HG02610 (cell line): Measurements from ENCODE around the gene FOXJ3.
"Not testable (repeated sequence)": the region's sequence is repeated elsewhere in the genome, so short reads cannot be mapped to it uniquely, and the experiment has no call there.

Experiments used
- ATAC-seq: cut with Tn5 transposase; IDR thresholded peaks from one replicate; pipeline ENCODE4 v1.9.1; 2021; ENCODE audit warnings: mild to moderate bottlenecking, moderate library complexity; ENCODE audit not compliant: unreplicated experiment

The FOXJ3 gene

DNA sequence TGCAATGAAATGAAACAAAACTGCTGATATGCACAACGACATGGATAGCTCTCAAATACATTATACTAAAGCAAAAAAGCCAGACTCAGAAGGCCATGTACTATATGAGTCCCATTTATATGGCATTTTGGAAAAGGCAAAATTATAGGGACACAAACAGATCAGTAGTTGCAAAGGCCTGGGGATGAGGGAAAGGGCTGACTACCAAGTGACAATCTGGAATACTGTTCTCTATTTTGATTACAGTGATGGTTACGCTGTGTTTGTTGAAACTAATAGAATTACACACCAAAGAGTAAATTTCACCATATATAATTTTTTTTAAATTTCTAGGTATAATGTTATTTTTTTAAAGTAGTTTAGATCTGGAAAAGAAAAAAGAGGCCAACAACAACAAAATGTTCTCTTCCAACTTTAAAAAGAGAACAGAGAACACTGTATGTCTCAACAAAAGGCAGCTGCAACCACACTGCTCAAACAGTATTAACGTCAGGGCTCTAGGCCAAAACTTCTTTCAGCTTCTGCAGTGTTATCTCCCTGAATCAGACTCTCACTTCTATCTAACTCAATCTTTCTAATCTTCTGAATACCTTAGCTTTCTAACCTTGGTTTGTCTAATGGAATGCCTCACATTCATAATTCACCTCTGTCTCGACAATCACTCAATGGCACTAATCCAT lies 75.8 kb downstream of the FOXJ3 start:
- ATAC-seq, result no peak

GRCh38 chr1:42258218-42258617 lies 76.8 kb downstream of the FOXJ3 start:
- no peak for ATAC-seq

- ATAC-seq, result no peak
Measured at GRCh38 chr1:42251042-42251441, 84.0 kb downstream of the FOXJ3 start.

DNA sequence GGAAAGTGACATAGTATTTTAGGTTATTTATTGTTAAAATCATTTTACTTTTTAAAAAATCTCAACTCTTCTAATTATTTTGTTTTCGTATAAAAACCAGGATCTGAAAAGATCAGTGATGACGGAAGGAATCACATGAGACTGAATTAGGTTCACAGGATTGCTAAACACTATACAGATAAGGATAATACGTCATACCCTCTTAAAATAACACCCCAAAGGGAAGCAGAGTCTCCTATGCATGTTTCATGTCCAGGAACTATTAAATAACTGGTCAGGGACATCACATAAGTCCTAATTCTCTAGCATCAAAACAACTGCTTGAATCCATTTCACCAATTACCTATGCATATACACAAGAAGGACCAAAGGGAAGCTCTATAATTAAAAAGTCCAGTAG lies 84.9 kb downstream of the FOXJ3 start:
- no peak for ATAC-seq

GRCh38 chr1:42240966-42241755 lies 93.9 kb downstream of the FOXJ3 start:
- ATAC-seq, result no peak

DNA sequence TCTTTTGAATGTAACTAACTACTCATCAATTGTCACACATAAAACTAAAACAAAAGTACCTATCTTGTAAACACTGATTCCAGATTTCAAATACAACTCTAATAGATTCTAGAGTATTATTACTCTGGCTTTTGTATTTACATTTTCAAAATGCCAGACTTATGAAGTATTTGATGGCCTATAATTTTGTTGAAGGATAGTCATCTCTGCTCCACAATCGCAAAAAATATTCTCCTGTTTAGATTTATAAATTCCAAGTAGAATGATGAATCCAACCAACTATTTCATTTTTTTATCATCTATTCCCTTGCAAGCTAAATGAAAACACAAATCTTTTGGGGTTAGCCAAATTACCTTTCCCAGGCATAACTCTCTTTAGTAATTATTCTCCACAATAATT lies 95.5 kb downstream of the FOXJ3 start:
- no peak for ATAC-seq

- no peak for ATAC-seq
Measured at GRCh38 chr1:42239041-42239440, 96.0 kb downstream of the FOXJ3 start.

- no peak for ATAC-seq
Measured at GRCh38 chr1:42231253-42231652, 103.8 kb downstream of the FOXJ3 start.

- ATAC-seq, result no peak
Measured at GRCh38 chr1:42228938-42229337, 106.1 kb downstream of the FOXJ3 start.

- no peak for ATAC-seq
Measured at GRCh38 chr1:42223036-42223435, 112.0 kb downstream of the FOXJ3 start.

DNA sequence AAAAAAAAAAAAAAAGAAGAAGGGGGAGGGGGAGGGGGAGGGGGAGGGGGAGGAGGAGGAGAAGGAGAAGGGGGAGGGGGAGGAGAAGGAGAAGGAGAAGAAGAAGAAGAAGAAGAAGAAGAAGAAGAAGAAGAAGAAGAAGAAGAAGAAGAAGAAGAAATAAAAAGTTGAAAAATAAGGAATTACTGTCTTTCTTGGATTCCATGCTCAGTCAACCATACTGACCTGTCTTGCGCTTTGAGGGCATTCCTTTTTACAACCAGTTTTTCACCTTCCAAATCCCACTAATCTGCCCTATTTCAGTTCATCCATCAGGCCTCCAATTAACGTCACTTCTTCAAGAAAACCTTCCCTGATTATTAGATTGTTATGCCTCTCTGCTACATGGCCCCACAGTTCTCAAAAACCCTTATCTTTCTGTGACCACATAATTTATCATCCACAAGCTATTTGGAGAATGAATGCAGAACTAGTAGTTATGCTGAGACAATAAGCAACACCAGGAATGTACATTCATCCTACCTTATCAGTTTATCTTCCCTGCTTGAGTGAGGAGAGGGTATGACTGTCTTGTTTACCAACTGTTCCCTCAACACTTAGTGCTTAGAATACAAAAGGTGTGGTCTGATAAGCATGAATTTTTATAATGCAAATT lies 113.0 kb downstream of the FOXJ3 start:
- ATAC-seq, result no peak

DNA sequence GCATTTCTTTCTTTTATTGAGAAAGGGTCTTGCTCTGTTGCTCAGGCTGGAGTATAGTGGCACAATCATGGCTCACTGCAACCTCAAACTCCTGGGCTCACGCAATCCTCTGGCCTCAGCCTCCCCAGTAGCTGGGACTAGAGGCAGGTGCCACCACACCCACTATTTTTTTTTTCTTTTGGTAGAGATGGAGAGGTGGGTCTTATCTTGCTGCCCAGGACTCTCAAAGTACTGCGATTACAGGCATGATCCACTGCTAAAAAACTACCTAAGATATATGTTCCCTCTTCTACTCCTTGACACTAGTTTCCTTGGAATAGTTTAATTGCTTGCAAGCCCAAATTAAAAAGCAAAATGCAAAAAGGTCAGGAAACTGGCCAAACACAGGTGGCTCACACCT lies 113.6 kb downstream of the FOXJ3 start:
- ATAC-seq, result no peak

DNA sequence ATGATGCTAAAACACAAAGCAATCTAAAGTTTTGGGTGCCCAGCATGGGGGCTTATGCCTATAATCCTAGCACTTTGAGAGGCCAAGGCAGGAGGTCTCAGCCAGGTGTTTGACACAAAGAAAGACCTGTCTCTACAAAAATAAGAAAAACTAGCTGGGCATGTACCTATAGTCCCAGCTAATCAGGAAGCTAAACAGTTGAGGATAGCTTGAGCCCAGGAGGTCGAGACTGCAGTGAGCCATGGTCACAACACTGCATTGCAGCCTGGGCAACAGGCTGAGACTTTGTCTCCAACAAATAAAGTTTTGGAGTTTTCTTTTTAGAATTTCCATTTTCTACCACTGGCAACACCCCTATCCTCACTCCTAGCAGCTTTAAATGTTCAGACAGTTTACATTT lies 115.4 kb downstream of the FOXJ3 start:
- no peak for ATAC-seq

- ATAC-seq, result no peak
Measured at GRCh38 chr1:42214447-42214871, 120.6 kb downstream of the FOXJ3 start.

GRCh38 chr1:42211224-42211623 lies 123.8 kb downstream of the FOXJ3 start:
- no peak for ATAC-seq

DNA sequence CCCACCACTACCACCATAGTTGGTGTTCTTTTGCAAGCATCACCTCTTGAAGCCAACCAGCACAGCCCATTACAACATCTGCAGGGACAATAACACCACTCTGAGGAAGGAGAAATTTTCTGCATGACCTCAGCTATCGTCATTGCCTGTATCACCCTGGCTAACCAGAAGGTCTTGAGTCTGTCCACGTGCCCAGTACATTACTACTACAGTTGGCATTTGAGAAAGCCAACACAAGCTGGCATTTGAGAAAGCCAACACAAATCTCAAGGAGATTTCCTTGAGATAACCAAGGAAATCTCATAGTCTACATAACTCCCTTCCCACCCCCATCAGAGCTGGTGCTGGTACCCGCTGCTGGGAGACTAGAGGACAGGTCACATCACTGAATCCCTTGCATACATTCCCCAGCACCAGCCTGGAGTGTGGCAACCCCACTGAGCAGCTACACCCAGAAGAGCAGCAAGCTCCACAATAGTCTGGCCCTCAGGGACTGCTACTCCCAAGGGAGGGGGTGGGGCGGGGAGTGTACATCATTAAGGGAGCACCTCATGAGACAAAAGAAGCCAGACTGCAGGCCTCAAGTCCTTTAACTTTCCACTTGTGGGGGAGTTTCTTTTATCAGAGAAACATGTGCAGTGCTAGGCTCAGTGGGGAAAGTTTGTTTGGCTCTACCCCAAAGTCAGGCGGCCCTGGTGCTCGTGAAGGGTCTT lies 124.5 kb downstream of the FOXJ3 start:
- no peak for ATAC-seq

GRCh38 chr1:42209526-42210251 lies 125.3 kb downstream of the FOXJ3 start:
- ATAC-seq, result no peak

- ATAC-seq, result not testable (repeated sequence)
Measured at GRCh38 chr1:42206930-42207329, 128.1 kb downstream of the FOXJ3 start.

DNA sequence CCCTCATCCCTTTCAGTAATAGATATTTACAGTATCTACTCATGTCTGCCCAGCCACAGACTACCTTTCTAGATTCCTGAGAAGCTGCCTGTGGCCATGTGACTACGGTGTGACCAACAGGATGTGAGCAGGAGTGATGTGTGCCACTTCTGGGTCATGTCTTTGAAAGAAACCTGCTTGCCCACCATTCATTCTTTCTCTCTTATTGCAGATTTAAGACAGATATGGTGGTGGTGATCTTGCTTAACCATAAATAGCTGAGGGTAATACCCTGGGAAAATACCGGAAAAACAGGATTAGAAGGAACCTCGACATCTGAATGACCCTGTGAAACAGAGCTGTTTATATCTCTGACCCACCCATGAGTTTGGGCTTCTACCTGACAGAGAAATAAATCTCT lies 128.9 kb downstream of the FOXJ3 start:
- ATAC-seq, result no peak

DNA sequence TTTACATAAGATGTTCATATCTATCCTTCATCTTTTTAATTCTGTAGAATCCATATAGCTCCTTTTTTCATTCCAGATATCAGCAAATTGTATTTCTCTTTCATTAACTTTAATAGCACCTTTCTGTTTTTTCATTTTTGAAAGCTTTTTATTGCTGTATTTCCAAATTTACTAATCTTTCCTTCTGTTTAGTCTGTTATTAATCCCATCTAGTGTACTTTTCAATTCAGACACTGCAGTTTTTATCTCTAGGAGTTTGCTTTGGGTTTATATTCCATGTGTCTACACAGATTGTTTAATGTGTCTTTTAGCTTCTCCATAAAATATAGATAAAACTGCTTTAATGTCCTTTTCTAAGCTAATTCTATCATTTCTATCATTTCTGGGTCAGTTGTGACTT lies 133.0 kb downstream of the FOXJ3 start:
- ATAC-seq, result no peak

DNA sequence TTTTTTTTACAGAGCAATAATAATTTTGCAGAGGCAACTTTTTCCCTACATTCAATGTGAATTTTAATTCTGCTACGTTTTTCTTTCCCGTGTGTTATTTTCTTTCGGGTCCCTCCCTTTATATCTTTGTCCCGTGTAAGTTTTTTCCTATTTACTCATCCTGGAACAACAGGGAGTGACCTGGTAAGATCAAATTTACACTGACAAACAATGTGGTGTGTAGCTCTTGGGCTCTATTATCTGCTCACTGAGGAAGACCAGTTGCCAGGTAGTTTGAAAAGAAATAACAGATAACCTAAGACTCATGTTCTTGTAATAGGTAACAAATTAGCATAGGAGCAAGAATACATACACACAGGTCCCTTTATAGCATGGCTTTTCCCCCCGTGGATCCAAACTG lies 136.8 kb downstream of the FOXJ3 start:
- ATAC-seq, result no peak
